RWPE2 (cell line): ENCODE data around the gene NSD1.

ENCODE experiments used
- ATAC-seq: fragments of 200-7000 bp; cut with Tn5 transposase; 3 replicates; pipeline ENCODE4 v1.9.1; 2021; ENCODE audit warnings: low read depth
- DNase-seq: peaks from one replicate; pipeline ENCODE4 v3.0.0-alpha.2; 2020; ENCODE audit warnings: low spot score
- H3K27ac ChIP-seq: fragments of 450-650 bp; 2 replicates; pipeline ENCODE4 v1.5.1; 2017; ENCODE audit warnings: mild to moderate bottlenecking; ENCODE audit not compliant: poor library complexity, severe bottlenecking
- H3K27me3 ChIP-seq: fragments of 250-450 bp; sonication (Bioruptor Pico); 2 replicates; pipeline ENCODE4 v1.5.1; 2021; ENCODE audit warnings: mild to moderate bottlenecking, moderate library complexity; ENCODE audit not compliant: insufficient read depth, poor library complexity, severe bottlenecking
- H3K36me3 ChIP-seq: fragments of 250-450 bp; sonication (Bioruptor Pico); 2 replicates; pipeline ENCODE4 v1.5.1; 2020; ENCODE audit warnings: low read depth, mild to moderate bottlenecking, moderate library complexity
- H3K4me1 ChIP-seq: fragments of 250-450 bp; sonication (Bioruptor Pico); 2 replicates; pipeline ENCODE4 v1.5.1; 2021; ENCODE audit warnings: mild to moderate bottlenecking, moderate library complexity; ENCODE audit not compliant: insufficient read depth, poor library complexity, severe bottlenecking
- H3K4me3 ChIP-seq: fragments of 250-450 bp; sonication (Bioruptor Pico); 2 replicates; pipeline ENCODE4 v1.5.1; 2021; ENCODE audit warnings: mild to moderate bottlenecking, moderate library complexity; ENCODE audit not compliant: severe bottlenecking
- H3K9me3 ChIP-seq: fragments of 250-450 bp; sonication (Bioruptor Pico); 2 replicates; pipeline ENCODE4 v1.5.1; 2021; ENCODE audit warnings: mild to moderate bottlenecking, moderate library complexity; ENCODE audit not compliant: severe bottlenecking
- TF ChIP-seq, protein P1 (sequence below): fragments of 450-650 bp; IDR thresholded peaks from one replicate; pipeline ENCODE4 v1.5.1; 2017; ENCODE audit warnings: mild to moderate bottlenecking, moderate library complexity; ENCODE audit not compliant: poor library complexity, severe bottlenecking

NSD1 gene

DNA sequence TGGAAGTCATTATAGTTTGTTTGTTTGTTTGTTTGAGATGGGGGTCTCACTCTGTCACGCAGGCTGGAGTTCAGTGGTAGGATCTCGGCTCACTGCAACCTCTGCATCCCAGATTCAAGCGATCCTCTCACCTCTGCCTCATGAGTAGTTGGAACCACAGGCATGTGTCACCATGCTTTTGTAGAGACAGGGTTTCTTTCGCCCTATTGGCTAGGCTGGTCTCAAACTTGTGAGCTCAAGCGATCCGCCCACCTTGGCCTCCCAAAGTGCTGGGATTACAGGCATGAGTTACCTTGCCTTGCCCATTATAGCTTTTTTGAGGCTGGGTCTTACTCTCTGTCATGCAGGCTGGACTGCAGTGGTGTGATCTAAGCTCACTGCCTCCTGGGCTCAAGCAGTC lies 28.8 kb downstream of the NSD1 start:
- TF ChIP-seq, protein P1, sequence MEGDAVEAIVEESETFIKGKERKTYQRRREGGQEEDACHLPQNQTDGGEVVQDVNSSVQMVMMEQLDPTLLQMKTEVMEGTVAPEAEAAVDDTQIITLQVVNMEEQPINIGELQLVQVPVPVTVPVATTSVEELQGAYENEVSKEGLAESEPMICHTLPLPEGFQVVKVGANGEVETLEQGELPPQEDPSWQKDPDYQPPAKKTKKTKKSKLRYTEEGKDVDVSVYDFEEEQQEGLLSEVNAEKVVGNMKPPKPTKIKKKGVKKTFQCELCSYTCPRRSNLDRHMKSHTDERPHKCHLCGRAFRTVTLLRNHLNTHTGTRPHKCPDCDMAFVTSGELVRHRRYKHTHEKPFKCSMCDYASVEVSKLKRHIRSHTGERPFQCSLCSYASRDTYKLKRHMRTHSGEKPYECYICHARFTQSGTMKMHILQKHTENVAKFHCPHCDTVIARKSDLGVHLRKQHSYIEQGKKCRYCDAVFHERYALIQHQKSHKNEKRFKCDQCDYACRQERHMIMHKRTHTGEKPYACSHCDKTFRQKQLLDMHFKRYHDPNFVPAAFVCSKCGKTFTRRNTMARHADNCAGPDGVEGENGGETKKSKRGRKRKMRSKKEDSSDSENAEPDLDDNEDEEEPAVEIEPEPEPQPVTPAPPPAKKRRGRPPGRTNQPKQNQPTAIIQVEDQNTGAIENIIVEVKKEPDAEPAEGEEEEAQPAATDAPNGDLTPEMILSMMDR: no peak
- H3K36me3 ChIP-seq: peaks cover 36% of the 10 kb centered on the region
- H3K27ac ChIP-seq: no peak overlapping the region
- no peak overlapping the region for H3K4me3 ChIP-seq
- no peaks in the 10 kb centered on the region for H3K4me1 ChIP-seq
- H3K27me3 ChIP-seq: no peaks in the 10 kb centered on the region
- DNase-seq (no peak), ATAC-seq (no peak)
- H3K9me3 ChIP-seq: no peaks in the 10 kb centered on the region

DNA sequence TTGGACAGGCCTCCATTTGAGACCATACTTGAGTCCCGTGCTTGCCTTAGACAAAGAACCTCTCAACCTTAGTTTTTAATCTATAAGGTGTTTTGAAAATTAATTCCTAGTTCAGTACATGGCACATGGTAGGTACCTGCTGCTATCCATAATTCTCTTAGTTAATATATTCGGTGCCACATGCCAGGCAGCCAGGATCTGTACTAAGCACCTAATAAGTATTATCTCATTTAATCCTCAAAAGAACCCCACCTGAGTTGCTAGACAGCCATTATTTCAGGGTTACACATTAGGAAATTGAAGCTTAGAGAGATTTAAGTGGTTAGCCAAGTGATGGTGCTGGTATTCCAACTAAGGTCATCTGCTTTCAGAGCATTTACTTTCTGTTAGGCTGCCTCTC lies 29.9 kb downstream of the NSD1 start:
- Histone ChIP-seq H3K9me3 (no peaks in the 10 kb centered on the region), H3K27ac (no peak overlapping the region), H3K4me3 (no peak overlapping the region), H3K27me3 (no peaks in the 10 kb centered on the region), H3K36me3 (peaks cover 36% of the 10 kb centered on the region), H3K4me1 (no peaks in the 10 kb centered on the region)
- TF ChIP-seq, protein P1: no peak
- DNase-seq: no peak
- no peak for ATAC-seq

- Histone ChIP-seq H3K27me3 (no peaks in the 10 kb centered on the region), H3K4me1 (no peaks in the 10 kb centered on the region), H3K4me3 (no peak overlapping the region), H3K27ac (no peak overlapping the region), H3K36me3 (peaks cover 35% of the 10 kb centered on the region), H3K9me3 (peaks cover 3% of the 10 kb centered on the region)
- ATAC-seq: no peak
- TF ChIP-seq, protein P1: no peak
- peak; percentile 6 for DNase-seq
Measured at GRCh38 chr5:177169271-177169670, 35.7 kb downstream of the NSD1 start.

GRCh38 chr5:177171961-177172360 lies 38.4 kb downstream of the NSD1 start:
- TF ChIP-seq, protein P1: no peak
- no peaks in the 10 kb centered on the region for H3K4me1 ChIP-seq
- H3K27me3 ChIP-seq: no peaks in the 10 kb centered on the region
- DNase-seq (no peak), ATAC-seq (no peak)
- no peak overlapping the region for H3K27ac ChIP-seq
- H3K9me3 ChIP-seq: peaks cover 3% of the 10 kb centered on the region
- peaks cover 35% of the 10 kb centered on the region for H3K36me3 ChIP-seq
- no peak overlapping the region for H3K4me3 ChIP-seq

- Histone ChIP-seq H3K4me1 (no peaks in the 10 kb centered on the region), H3K27ac (no peak overlapping the region), H3K36me3 (peaks cover 33% of the 10 kb centered on the region), H3K9me3 (peaks cover 3% of the 10 kb centered on the region), H3K27me3 (no peaks in the 10 kb centered on the region), H3K4me3 (no peak overlapping the region)
- DNase-seq: no peak
- TF ChIP-seq, protein P1: no peak
- no peak for ATAC-seq
Measured at GRCh38 chr5:177175336-177175735, 41.8 kb downstream of the NSD1 start.
